ENCODE results near the gene CAMKK2. TPM values are rescaled to one million over a fixed set of nuclear protein-coding genes. Genes with fewer than 3 reads are reported as not detected.

The CAMKK2 gene
- total and polyA plus RNA-seq, 2 donors from 2014 or later: 16.3 to 35.6 TPM

DNA sequence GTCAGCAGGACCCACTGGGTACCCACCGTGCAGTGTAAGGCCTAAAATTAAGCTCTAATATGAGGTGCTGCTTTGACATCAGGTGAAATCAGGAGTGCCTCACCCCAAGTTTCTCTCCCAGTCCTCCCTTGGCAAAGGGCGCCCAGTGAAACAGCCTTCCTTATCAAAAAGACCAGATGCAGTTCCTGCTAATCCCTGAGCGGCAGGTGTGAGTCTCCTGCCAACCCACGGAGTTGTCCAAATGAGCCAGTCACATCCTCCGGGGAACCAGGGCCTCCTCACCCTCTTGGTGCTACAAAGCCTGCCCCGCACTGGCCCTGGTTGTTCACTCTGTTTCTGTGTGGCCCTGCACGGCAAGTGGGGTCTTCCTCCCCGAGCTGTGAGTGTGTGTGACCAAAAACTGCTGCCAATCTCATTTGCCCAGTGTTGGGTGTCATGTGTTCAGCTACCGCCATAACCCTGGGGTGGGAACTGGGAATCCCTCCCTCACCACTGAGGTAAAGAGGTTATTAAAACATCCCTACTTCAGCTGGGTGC is 106.8 kb downstream of the CAMKK2 start:
- intact Hi-C loops (cut with DNase I): no loop called here
- Histone ChIP-seq H3K27ac (ENCODE audit: low read depth in 2 of 2, low read length in 2 of 2) (peak overlapping the region in 1 of 2 donors; percentile 37), H3K9me3 (ENCODE audit: control insufficient read depth in 2 of 3, insufficient read depth in 1 of 3, low read length in 3 of 3) (no peaks in the 10 kb centered on the region), H3K4me3 (ENCODE audit: low read length in 3 of 3) (no peak overlapping the region), H3K9ac (ENCODE audit: low read length in 3 of 3) (no peak overlapping the region), H3K36me3 (ENCODE audit: control insufficient read depth in 2 of 3, insufficient read depth in 3 of 3, low read length in 3 of 3) (no peaks in the 10 kb centered on the region), H3K27me3 (ENCODE audit: control insufficient read depth, insufficient read depth, low read length) (no peaks in the 10 kb centered on the region), H3K4me1 (ENCODE audit: control insufficient read depth in 2 of 3, insufficient read depth in 2 of 3, low read depth in 1 of 3, low read length in 3 of 3) (peaks cover 0 to 3% (median 0%) of the 10 kb centered on the region in 3 donors)
- no peak for FAIRE-seq
- DNase-seq: no peak
- TF ChIP-seq, protein P1, sequence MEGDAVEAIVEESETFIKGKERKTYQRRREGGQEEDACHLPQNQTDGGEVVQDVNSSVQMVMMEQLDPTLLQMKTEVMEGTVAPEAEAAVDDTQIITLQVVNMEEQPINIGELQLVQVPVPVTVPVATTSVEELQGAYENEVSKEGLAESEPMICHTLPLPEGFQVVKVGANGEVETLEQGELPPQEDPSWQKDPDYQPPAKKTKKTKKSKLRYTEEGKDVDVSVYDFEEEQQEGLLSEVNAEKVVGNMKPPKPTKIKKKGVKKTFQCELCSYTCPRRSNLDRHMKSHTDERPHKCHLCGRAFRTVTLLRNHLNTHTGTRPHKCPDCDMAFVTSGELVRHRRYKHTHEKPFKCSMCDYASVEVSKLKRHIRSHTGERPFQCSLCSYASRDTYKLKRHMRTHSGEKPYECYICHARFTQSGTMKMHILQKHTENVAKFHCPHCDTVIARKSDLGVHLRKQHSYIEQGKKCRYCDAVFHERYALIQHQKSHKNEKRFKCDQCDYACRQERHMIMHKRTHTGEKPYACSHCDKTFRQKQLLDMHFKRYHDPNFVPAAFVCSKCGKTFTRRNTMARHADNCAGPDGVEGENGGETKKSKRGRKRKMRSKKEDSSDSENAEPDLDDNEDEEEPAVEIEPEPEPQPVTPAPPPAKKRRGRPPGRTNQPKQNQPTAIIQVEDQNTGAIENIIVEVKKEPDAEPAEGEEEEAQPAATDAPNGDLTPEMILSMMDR (IDR thresholded peaks at IDR 0.05; ENCODE audit: borderline replicate concordance, extremely low read depth, insufficient read depth): no peak

DNA sequence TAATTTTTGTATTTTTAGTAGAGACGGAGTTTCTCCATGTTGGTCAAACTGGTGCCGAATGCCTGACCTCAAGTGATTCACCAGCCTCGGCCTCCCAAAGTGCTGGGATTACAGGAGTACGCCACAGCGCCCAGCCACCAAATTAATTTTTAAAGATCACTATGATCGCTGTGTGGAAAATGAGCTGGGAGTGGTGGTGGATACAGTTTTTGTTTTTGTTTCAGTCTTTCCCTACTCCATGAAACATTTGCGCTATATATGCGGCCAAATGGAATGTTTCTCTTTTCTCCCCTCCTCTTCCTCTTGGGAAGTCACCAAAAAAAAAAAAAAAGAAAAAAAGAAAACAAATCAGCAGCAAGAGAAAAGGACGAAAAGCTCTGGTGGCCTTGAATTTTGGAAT is 107.4 kb downstream of the CAMKK2 start:
- no peak overlapping the region for H3K27ac ChIP-seq (ENCODE audit: low read depth in 2 of 2, low read length in 2 of 2)
- DNase-seq: no peak
- no peaks in the 10 kb centered on the region for H3K9me3 ChIP-seq (ENCODE audit: control insufficient read depth in 2 of 3, insufficient read depth in 1 of 3, low read length in 3 of 3)
- H3K4me1 ChIP-seq (ENCODE audit: control insufficient read depth in 2 of 3, insufficient read depth in 2 of 3, low read depth in 1 of 3, low read length in 3 of 3): peaks cover 0 to 3% (median 0%) of the 10 kb centered on the region in 3 donors
- H3K9ac ChIP-seq (ENCODE audit: low read length in 3 of 3): no peak overlapping the region
- no peaks in the 10 kb centered on the region for H3K36me3 ChIP-seq (ENCODE audit: control insufficient read depth in 2 of 3, insufficient read depth in 3 of 3, low read length in 3 of 3)
- H3K4me3 ChIP-seq (ENCODE audit: low read length in 3 of 3): no peak overlapping the region
- FAIRE-seq: no peak
- TF ChIP-seq, protein P1 (IDR thresholded peaks at IDR 0.05; ENCODE audit: borderline replicate concordance, extremely low read depth, insufficient read depth): no peak
- no peaks in the 10 kb centered on the region for H3K27me3 ChIP-seq (ENCODE audit: control insufficient read depth, insufficient read depth, low read length)
- intact Hi-C loops (cut with DNase I): no loop called here

- H3K9ac ChIP-seq (ENCODE audit: low read length in 3 of 3): no peak overlapping the region
- peaks cover 0 to 3% (median 0%) of the 10 kb centered on the region in 3 donors for H3K4me1 ChIP-seq (ENCODE audit: control insufficient read depth in 2 of 3, insufficient read depth in 2 of 3, low read depth in 1 of 3, low read length in 3 of 3)
- FAIRE-seq: no peak
These were observed 108.3 kb downstream of the CAMKK2 start for GRCh38 chr12:121188227-121188626.

More at GRCh38 chr12:121188227-121188626, 108.3 kb downstream of the CAMKK2 start:
- TF ChIP-seq, protein P1 (IDR thresholded peaks at IDR 0.05; ENCODE audit: borderline replicate concordance, extremely low read depth, insufficient read depth): no peak
- Histone ChIP-seq H3K27ac (ENCODE audit: low read depth in 2 of 2, low read length in 2 of 2) (no peak overlapping the region), H3K27me3 (ENCODE audit: control insufficient read depth, insufficient read depth, low read length) (no peaks in the 10 kb centered on the region), H3K9me3 (ENCODE audit: control insufficient read depth in 2 of 3, insufficient read depth in 1 of 3, low read length in 3 of 3) (no peaks in the 10 kb centered on the region), H3K4me3 (ENCODE audit: low read length in 3 of 3) (no peak overlapping the region), H3K36me3 (ENCODE audit: control insufficient read depth in 2 of 3, insufficient read depth in 3 of 3, low read length in 3 of 3) (no peaks in the 10 kb centered on the region)
- no peak for DNase-seq
- intact Hi-C loops (cut with DNase I): no loop called here

Other genes starting within 250 kb of the CAMKK2 start
- 3.5 TPM for gene P2RX7, start 163.8 kb downstream of the CAMKK2 start, total RNA-seq
- gene P2RX7, start 163.8 kb downstream of the CAMKK2 start, polyA plus RNA-seq (ENCODE audit: insufficient read depth, low read depth, low replicate concordance): 0.45 TPM
- gene P2RX4, start 86.6 kb downstream of the CAMKK2 start, total RNA-seq: 36.2 TPM
- gene P2RX4, start 86.6 kb downstream of the CAMKK2 start, polyA plus RNA-seq (ENCODE audit: insufficient read depth, low read depth, low replicate concordance): 28.8 TPM
- 84.3 TPM for gene ANAPC5, start 55.7 kb upstream of the CAMKK2 start, total RNA-seq
- gene ANAPC5, start 55.7 kb upstream of the CAMKK2 start, polyA plus RNA-seq (ENCODE audit: insufficient read depth, low read depth, low replicate concordance): 85.1 TPM
- gene RNF34, start 103.4 kb upstream of the CAMKK2 start, total RNA-seq: 48.1 TPM
- 18.8 TPM for gene RNF34, start 103.4 kb upstream of the CAMKK2 start, polyA plus RNA-seq (ENCODE audit: insufficient read depth, low read depth, low replicate concordance)

All from kidney (tissue), 14 donors.